G401.6 (cell line): ENCODE data around the gene PLPP2.
"Not testable (repeated sequence)": the region's sequence is repeated elsewhere in the genome, so short reads cannot be mapped to it uniquely, and the experiment has no call there.

Experiments used
- FAIRE-seq: peaks from 2 replicates; lab custom pipeline; 2012; peaks lifted over from hg19 to GRCh38; lab: Jason Lieb, UNC

PLPP2 gene

DNA sequence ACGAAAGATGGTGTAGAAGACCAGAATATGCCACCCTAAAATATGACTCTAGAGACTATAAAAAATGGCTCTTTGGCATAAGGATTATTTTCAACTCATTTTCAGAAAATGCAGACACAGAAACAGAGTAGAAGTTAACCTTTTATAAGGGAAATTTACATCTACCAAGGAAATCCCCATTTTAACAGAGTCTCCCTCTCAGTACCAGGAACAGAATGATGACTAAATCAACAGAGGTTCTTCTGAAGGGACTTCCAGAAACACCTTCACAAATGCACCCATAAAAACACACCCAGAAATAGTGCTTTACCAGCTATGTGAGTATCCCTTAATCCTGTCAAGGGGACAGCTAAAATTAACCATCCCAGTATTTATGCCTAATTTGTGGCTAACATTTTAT, 29.1 kb downstream of the PLPP2 start:
- FAIRE-seq: no peak

DNA sequence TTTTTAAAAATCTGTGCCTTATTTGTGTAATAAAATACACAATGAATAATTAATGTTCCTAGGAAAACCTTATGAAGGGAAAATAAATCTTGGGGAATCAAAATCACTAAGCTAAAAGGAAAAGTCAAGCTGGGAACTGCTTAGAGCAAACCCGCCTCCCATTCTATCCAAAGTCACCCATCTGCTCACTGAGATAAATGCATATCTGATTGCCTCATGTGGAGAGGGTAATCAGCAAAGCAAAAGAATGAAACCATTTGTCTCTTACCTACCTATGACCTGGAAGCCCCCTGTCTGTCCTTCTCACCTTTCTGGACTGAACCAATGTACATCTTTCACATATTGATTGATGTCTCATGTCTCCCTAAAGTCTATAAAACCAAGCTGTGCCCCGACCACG, 34.4 kb downstream of the PLPP2 start:
- FAIRE-seq: not testable (repeated sequence)

GRCh38 chr19:252421-253186, 38.6 kb downstream of the PLPP2 start:
- not testable (repeated sequence) for FAIRE-seq

- no peak for FAIRE-seq
Measured at GRCh38 chr19:246551-246950, 44.7 kb downstream of the PLPP2 start.

DNA sequence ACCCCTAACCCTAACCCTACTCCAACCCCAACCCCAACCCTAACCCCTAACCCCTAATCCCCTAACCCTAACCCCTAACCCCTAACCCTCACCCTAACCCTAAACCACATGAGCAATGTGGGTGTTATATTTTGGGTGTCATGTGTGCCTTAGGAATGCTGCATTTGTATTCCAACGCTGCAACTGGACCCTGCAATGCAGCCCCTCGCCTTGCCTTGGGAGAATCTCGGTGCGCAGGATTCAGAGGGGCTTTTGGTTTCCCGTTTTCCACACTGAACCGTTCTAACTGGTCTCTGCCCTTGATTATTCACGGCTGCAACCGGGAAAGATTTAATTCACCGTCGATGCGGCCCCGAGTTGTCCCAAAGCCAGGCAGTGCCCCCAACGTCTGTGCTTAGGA, 45.3 kb downstream of the PLPP2 start:
- not testable (repeated sequence) for FAIRE-seq

DNA sequence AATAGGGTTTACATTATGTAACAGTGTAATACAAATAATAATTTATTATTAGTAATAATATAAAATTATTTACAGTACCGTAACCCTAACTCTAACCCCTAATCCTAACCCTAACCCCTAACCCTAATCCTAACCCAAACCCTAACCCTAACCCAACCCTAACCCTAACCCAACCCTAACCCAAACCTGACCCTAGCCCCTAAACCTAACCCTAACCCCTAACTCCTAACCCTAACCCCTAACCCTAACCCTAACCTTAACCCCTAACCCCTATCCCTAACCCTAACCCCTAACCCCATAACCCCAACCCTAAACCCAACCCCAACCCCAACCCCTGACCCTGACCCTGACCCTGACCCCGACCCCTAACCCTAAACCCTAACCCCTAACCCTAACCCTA, 45.7 kb downstream of the PLPP2 start:
- no peak for FAIRE-seq
